ENCODE data around the gene MACROD2.
A peak's percentile ranks its signal among the peaks of the same experiment; 100 is the strongest.

MACROD2 gene

GRCh38 chr20:14062786-14063185 lies 67.5 kb downstream of the MACROD2 start:
- DNase-seq = no peak

GRCh38 chr20:14064333-14064732 lies 69.0 kb downstream of the MACROD2 start:
- DNase-seq = no peak

- no peak for DNase-seq
These were observed 69.6 kb downstream of the MACROD2 start for GRCh38 chr20:14064921-14065320.

DNA sequence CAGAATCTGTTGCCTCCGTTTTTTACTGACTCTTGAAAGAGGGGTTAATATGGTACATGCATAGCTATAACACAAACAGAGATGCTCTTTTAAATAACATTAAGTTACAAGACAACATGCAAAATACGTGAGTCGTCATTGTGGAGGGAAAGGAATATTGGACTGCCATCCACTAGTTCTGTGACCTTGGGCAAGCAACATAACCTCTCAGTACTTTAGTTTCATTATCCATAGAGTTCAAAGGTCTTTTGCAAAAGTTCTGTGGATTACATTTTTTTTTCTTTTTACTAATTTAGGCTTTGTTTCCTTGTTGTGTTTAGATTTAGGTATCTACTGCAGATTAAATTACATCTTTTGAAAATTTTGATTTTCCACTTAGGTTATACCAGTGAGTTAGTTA lies 70.5 kb downstream of the MACROD2 start:
- DNase-seq = no peak

GRCh38 chr20:14067603-14068002 lies 72.3 kb downstream of the MACROD2 start:
- DNase-seq = no peak

- no peak for DNase-seq
These were observed 74.5 kb downstream of the MACROD2 start for GRCh38 chr20:14069796-14070195.

DNA sequence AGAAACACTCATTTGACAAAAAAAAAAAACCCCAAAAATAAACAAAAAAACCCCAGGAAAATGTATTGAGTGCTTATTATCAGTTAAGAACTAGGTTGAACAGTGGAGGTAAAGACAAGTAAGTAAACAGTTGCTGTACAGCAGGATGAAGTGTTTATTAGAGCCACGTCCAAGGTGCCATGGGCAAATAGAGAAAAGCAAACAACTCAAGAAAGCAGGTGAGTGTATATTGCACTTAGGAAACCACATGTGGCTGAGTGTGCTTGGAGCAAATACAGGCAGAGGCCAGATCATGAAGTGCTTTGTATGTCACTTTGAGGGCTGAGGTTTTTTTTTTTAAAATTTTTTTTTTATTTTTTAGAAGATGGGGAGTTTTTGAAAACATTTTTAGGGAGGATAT lies 98.3 kb downstream of the MACROD2 start:
- DNase-seq = no peak

DNA sequence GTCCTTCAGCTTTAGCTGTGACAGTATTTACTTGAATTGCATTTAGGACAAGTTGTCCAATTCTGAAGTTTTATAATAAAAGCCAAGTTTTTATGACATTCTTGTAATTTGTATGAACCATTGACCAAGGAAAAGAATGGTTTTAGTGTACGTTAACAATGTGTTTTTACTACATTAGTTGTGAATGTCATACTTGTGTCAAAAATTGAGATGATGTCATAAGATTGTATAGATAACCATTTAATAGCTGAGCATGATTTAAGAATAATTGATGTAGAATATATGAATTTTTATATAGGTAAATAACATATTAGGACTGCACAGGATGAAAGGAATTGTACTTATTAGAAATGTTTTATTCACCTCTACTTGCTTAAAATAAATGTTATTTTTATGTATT lies 102.9 kb downstream of the MACROD2 start:
- DNase-seq = no peak

DNA sequence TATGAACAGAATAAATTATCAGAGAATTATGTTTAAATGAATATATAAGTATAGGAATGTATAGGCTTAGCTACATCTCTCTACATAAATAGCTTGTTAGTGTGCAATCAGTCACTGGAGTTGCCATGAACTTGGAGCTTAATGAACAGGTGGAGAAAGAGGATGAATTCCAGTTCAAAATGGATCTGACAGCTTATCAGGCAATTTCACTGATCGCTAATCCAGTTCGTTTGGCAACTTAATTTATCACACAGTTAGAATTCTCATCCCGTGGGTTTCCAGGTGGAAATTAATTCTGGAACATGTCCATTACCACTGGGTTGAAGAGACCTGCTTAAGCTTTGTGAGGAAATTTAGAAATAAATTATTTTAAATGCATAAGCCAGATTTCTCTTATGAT lies 118.1 kb downstream of the MACROD2 start:
- no peak for DNase-seq

DNA sequence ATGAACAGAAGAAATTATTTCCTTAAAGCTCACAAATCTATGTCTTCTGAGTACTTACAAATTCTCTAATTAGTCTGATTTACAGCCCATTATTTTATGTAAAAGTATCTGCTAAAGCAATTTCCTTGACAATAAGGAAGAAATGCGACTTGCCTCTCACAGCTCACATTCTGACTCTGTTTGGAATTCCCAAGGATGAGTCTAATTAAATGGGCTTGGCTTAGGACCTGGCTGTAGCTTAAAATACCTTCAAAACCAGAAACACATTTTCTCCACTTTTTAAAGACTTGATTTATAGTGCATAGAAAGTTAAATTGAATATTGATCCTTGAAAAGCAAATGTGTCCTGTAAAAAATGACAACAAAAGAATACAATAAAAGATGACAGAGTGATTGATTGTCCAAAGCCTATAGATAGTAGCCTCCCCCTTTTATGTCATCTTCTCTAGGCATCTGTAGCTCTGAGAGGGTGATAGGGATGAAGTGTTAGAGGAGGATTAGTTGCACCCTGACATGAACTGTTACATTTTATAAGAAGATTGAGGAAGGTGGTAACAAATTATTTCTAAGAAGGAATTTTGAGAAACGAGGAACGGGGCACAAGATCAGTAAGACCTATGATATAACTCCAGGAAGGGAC lies 118.9 kb downstream of the MACROD2 start:
- DNase-seq = no peak

- DNase-seq = no peak
These were observed 120.7 kb downstream of the MACROD2 start for GRCh38 chr20:14116037-14116436.

DNA sequence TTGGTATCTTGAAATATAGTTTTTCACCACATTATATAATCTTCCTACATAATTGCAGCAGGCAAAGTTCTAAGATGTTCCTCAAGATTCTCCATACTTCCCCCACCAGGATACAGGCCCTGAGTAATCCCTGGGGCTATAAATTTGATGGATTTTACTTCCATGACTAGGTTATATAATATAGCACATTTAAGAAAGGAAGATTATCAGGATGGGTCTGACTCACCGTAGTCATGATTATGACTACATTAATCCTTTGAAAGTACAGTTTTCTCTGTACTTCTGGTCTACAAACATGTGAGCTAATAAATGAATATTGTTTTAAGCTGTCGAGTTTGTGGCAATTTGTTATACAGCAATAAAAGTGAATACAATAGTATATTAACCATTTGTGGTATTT lies 122.5 kb downstream of the MACROD2 start:
- no peak for DNase-seq

DNA sequence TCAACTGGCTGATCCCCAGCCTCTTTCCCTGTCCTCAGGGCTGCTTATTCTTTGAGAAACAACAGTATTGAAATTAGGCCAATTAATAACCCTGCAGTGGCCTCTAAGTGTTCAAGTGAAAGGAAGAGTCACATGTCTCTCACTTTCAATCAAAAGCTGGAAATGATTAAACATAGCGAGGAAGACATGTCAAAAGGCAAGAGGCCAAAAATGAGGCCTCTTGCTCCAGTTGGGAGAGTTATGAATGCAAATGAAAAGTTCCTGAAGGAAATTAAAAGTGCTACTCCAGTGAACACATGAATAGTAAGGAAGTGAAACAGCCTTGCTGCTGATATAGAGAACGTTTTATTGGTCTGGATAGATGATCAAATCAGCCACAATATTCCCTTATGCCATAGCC lies 131.5 kb downstream of the MACROD2 start:
- no peak for DNase-seq

GRCh38 chr20:14127514-14128223 lies 132.4 kb downstream of the MACROD2 start:
- DNase-seq = no peak

- no peak for DNase-seq
These were observed 138.7 kb downstream of the MACROD2 start for GRCh38 chr20:14134004-14134403.

DNA sequence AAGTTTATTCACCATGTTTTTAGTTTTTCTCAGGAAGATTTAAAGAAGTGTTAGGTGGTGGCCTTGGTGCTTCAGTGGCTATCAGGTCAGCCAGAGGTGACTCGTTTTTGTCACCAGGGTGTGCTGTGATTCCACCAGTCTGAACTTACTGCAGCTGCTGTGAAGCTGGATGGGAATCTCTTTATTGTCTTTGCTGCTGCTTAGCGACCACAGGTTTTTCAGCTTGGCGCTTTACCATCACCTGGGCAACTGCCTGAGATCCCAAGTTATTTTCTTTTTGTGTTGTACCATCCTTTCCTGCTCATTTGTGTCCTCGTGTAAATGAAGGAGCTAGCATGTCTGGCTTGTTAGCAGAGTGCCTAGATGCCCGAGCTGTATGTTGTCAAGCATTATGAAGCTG lies 146.9 kb downstream of the MACROD2 start:
- peak; percentile 2 to 24 for DNase-seq

- DNase-seq = no peak
These were observed 147.8 kb downstream of the MACROD2 start for GRCh38 chr20:14142964-14143627.

GRCh38 chr20:14148042-14148441 lies 152.7 kb downstream of the MACROD2 start:
- no peak for DNase-seq

DNA sequence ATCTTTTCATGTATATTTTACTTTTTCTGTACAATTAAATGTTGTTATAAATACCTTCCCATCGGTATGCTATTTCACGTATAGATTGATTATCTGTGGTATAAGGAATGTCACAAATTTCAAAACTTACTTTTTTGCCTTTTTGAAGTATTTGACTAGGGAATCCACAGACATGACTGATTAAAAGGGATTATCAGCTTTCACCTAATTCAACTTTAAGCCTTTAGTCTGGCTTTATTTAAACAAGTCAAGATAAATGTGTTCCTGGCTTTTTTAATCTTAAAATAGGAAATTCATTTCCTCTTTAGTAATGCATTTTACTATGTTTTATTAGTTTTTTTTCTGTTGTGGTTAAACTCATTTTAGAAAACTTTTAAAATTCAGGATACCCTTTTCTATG lies 160.0 kb downstream of the MACROD2 start:
- DNase-seq = no peak

- no peak for DNase-seq
These were observed 183.2 kb downstream of the MACROD2 start for GRCh38 chr20:14178528-14178927.

- no peak for DNase-seq
These were observed 183.6 kb downstream of the MACROD2 start for GRCh38 chr20:14178952-14179351.

GRCh38 chr20:14189794-14190402 lies 194.6 kb downstream of the MACROD2 start:
- peak in 1 of 2 experiments; percentile 35 for DNase-seq

DNA sequence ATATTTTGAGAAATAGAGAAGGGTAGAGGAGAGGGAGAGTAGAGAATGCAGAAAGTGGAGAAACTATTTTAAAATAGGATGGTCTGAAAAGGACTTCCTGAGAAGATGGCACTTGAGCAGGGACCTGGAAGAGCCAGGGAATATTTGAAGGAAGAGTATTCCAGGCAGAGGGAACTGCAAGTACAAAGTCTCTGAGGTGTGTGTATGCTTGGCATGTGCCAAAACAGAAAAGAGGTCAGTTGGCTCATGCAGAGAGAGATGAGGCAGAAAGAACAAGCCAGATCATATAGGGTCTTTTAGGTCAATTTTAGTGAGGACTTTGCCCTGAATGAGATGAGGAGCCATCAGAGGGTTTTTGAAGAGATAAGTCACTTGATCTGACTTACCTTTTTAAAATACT lies 196.2 kb downstream of the MACROD2 start:
- no peak for DNase-seq

- no peak for DNase-seq
These were observed 198.1 kb downstream of the MACROD2 start for GRCh38 chr20:14193443-14193842.

Data from Kasumi-1 (cell line).